ENCODE data around the gene NUDC.

The NUDC gene

GRCh38 chr1:26965628-26966027 lies 44.1 kb downstream of the NUDC start:
- no peak for TF ChIP-seq CTCF (IDR thresholded peaks at IDR 0.05)
- Histone ChIP-seq H3K4me2 (ENCODE audit: low read length) (no peak overlapping the region), H3K27me3 (ENCODE audit: control insufficient read depth, insufficient read depth, low read length) (no peaks in the 10 kb centered on the region), H3K79me2 (no peaks in the 10 kb centered on the region), H3K27ac (no peak overlapping the region), H3K9me3 (ENCODE audit: control insufficient read depth, low read length) (no peaks in the 10 kb centered on the region), H3K9ac (no peak overlapping the region), H3K36me3 (ENCODE audit: control insufficient read depth, insufficient read depth, low read length) (no peaks in the 10 kb centered on the region), H3K4me3 (ENCODE audit: low read depth, low read length) (no peak overlapping the region), H3K4me1 (no peaks in the 10 kb centered on the region), H2AFZ (no peak overlapping the region)

- H2AFZ ChIP-seq: no peak overlapping the region
- H3K36me3 ChIP-seq (ENCODE audit: control insufficient read depth, insufficient read depth, low read length): no peaks in the 10 kb centered on the region
- H3K27ac ChIP-seq: no peak overlapping the region
- no peak overlapping the region for H3K4me2 ChIP-seq (ENCODE audit: low read length)
- no peaks in the 10 kb centered on the region for H3K9me3 ChIP-seq (ENCODE audit: control insufficient read depth, low read length)
- no peaks in the 10 kb centered on the region for H3K27me3 ChIP-seq (ENCODE audit: control insufficient read depth, insufficient read depth, low read length)
- H3K4me1 ChIP-seq: peaks cover 16% of the 10 kb centered on the region
- no peak overlapping the region for H3K4me3 ChIP-seq (ENCODE audit: low read depth, low read length)
- TF ChIP-seq CTCF (IDR thresholded peaks at IDR 0.05): no peak
- H3K79me2 ChIP-seq: no peaks in the 10 kb centered on the region
- H3K9ac ChIP-seq: no peak overlapping the region
Observed at GRCh38 chr1:26970810-26971209, 49.3 kb downstream of the NUDC start.

GRCh38 chr1:26971590-26971989 lies 50.0 kb downstream of the NUDC start:
- Histone ChIP-seq H2AFZ (no peak overlapping the region), H3K9me3 (ENCODE audit: control insufficient read depth, low read length) (no peaks in the 10 kb centered on the region), H3K4me3 (ENCODE audit: low read depth, low read length) (no peak overlapping the region), H3K79me2 (no peaks in the 10 kb centered on the region), H3K9ac (no peak overlapping the region), H3K27me3 (ENCODE audit: control insufficient read depth, insufficient read depth, low read length) (no peaks in the 10 kb centered on the region), H3K27ac (peak overlapping the region; percentile 67), H3K4me1 (peaks cover 16% of the 10 kb centered on the region), H3K4me2 (ENCODE audit: low read length) (no peak overlapping the region), H3K36me3 (ENCODE audit: control insufficient read depth, insufficient read depth, low read length) (no peaks in the 10 kb centered on the region)
- no peak for TF ChIP-seq CTCF (IDR thresholded peaks at IDR 0.05)

GRCh38 chr1:26972390-26972789 lies 50.8 kb downstream of the NUDC start:
- no peaks in the 10 kb centered on the region for H3K79me2 ChIP-seq
- no peak overlapping the region for H3K9ac ChIP-seq
- H3K4me2 ChIP-seq (ENCODE audit: low read length): no peak overlapping the region
- H3K36me3 ChIP-seq (ENCODE audit: control insufficient read depth, insufficient read depth, low read length): no peaks in the 10 kb centered on the region
- peaks cover 16% of the 10 kb centered on the region for H3K4me1 ChIP-seq
- H3K27me3 ChIP-seq (ENCODE audit: control insufficient read depth, insufficient read depth, low read length): no peaks in the 10 kb centered on the region
- H3K27ac ChIP-seq: peak overlapping the region; percentile 67
- H3K9me3 ChIP-seq (ENCODE audit: control insufficient read depth, low read length): no peaks in the 10 kb centered on the region
- TF ChIP-seq CTCF (IDR thresholded peaks at IDR 0.05): no peak
- no peak overlapping the region for H3K4me3 ChIP-seq (ENCODE audit: low read depth, low read length)
- H2AFZ ChIP-seq: peak overlapping the region; percentile 29

- TF ChIP-seq CTCF (IDR thresholded peaks at IDR 0.05): no peak
- H2AFZ ChIP-seq: no peak overlapping the region
- peaks cover 16% of the 10 kb centered on the region for H3K4me1 ChIP-seq
- no peak overlapping the region for H3K4me2 ChIP-seq (ENCODE audit: low read length)
- no peaks in the 10 kb centered on the region for H3K27me3 ChIP-seq (ENCODE audit: control insufficient read depth, insufficient read depth, low read length)
- no peaks in the 10 kb centered on the region for H3K9me3 ChIP-seq (ENCODE audit: control insufficient read depth, low read length)
- no peak overlapping the region for H3K9ac ChIP-seq
- peak overlapping the region; percentile 67 for H3K27ac ChIP-seq
- H3K4me3 ChIP-seq (ENCODE audit: low read depth, low read length): no peak overlapping the region
- no peaks in the 10 kb centered on the region for H3K36me3 ChIP-seq (ENCODE audit: control insufficient read depth, insufficient read depth, low read length)
- no peaks in the 10 kb centered on the region for H3K79me2 ChIP-seq
Observed at GRCh38 chr1:26972821-26973220, 51.3 kb downstream of the NUDC start.
